AG09319 (cell line): Measurements from ENCODE around the gene ZER1.
A peak's percentile ranks its signal among the peaks of the same experiment; 100 is the strongest.

ENCODE experiments used
- DNase-seq: peaks from one replicate; pipeline ENCODE4 v3.0.0-alpha.2; 2010; ENCODE audit warnings: low read depth; ENCODE audit errors: extremely low read depth
- TF ChIP-seq, protein P1 (sequence below): IDR thresholded peaks from 2 replicates; pipeline ENCODE4 v1.5.1; 2011; ENCODE audit warnings: low read depth, mild to moderate bottlenecking, inconsistent platforms, low read length, moderate library complexity

ZER1 gene

DNA sequence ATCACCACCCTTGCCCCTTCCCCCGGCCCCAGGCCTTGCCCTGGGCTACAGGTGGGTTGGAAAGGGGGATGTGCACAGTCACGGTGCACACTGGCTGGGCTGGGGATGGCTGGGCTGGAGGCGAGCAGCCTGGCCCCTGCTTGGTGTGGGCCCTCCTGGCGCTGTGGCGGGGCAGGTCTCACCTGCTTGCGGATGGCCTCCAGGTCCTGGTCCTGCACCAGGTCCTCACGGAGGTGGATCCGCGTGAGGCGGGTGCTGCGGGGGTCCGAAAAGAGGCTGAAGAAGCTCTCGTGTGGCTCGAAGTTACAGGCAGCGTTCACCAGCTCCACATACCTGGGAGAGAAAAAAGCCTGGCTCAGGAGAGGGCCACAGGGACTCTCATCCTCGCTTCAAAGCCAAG lies 18.1 kb downstream of the ZER1 start:
- TF ChIP-seq, protein P1, sequence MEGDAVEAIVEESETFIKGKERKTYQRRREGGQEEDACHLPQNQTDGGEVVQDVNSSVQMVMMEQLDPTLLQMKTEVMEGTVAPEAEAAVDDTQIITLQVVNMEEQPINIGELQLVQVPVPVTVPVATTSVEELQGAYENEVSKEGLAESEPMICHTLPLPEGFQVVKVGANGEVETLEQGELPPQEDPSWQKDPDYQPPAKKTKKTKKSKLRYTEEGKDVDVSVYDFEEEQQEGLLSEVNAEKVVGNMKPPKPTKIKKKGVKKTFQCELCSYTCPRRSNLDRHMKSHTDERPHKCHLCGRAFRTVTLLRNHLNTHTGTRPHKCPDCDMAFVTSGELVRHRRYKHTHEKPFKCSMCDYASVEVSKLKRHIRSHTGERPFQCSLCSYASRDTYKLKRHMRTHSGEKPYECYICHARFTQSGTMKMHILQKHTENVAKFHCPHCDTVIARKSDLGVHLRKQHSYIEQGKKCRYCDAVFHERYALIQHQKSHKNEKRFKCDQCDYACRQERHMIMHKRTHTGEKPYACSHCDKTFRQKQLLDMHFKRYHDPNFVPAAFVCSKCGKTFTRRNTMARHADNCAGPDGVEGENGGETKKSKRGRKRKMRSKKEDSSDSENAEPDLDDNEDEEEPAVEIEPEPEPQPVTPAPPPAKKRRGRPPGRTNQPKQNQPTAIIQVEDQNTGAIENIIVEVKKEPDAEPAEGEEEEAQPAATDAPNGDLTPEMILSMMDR, result no peak

DNA sequence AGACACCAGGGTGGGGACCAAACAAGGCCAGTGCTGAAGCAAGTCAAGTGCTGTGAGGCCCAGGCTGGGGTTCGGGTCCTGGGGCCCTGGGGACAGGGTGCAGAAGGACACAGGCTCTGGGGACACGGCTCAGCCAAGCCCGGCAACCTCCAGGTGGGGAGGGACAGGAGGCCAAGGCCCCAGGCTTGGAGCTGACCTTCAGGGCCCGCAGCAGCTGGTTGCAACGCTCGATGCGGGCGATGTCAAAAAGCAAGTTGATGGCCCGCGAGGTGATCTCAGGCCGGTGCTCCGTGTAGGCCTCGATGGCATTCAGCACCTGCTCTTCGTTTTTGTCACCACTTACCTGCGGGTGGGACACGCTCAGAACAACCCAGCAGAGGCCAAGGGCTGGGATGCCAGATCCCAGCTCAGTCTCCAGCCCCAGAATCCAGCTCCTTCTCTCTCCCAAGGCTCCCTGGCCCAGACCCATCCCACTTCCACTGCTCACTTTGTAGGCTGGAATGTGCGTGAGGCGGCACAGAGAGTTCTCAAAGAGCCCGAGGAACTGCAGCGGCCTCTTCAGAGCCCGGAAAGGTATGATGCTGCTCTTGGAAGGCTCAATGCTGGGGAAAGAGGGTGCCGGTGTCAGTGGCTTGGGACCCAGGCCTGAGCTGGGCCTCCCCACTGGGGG lies 20.7 kb downstream of the ZER1 start:
- TF ChIP-seq, protein P1, result no peak
- DNase-seq, result no peak

More for the DNA sequence above, 18.1 kb downstream of the ZER1 start:
- no peak for DNase-seq

DNA sequence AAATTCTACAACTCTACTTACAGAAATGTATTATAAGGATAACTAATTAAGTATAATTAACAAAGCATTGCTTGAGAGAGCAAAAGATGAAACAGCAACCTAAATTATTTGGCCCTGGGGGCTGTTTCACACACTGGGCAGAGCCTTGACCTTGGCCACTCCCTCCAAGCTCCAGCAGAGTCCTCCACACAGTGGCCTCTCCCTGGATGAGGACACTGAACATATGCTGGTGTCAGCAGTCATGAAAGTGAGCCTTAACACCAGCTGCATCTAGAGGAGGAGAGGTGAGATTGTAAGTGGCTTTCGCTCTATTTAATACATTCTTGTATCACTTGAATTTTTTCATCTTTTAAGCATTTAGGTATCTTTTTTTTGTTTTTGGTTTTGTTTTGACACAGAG lies 24.5 kb downstream of the ZER1 start:
- TF ChIP-seq, protein P1, result no peak
- no peak for DNase-seq

DNA sequence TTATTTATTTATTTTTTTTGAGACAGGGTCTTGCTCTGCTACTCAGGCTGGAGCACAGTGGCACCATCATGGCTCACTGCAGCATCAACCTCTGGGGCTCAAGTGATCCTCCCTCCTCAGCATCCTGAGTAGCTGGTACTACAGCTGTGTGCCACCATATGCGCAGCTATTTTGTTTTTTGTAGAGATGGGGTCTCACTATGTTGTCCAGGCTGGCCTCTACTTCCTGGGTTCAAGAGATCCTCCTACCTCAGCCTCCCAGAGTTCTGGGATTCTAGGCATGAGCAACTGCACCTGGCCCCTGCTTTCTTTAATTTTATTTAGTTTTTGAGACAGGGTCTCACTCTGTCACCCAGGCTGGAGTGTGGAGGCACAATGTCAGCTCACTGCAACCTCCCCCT lies 28.3 kb downstream of the ZER1 start:
- TF ChIP-seq, protein P1, result no peak
- no peak for DNase-seq

DNA sequence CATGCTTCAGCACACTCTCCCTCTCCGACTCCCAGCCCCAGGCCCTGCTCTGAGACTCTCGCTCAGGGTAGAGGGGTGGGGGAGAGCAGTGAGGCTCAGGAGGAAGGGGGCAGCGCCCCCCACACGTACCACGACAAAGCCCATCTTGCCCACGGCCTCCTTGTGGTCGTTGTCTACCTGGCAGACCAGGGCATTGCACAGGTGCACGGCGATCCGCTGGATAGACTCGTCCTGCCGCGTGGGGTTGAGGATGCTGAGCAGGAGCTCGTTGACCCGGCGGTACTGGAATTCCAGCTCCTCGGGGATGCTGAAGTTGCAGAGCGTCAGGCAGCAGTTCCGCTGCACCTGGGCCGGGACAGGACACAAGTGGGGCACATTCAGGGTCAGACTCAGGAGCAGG lies 29.3 kb downstream of the ZER1 start:
- TF ChIP-seq, protein P1, result no peak
- no peak for DNase-seq

DNA sequence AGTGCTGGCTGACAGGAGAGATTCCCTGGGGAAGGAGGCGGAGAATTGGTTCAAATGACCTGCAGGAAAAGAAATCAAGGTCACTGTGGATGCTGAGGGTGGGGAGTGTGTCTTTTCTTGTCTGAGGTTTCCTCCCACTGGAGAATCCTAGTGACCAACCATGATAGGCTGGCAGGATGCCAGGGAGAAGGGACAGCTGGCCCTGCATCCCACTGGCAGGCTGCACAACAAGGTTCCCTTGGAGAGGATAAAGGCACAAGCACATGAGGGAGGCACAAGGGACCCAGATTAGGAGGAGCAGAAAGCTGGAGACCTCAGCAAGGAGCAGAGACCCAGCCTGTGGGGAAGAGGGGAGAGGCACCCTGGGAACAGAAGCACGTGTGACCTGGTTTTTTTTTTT lies 36.4 kb downstream of the ZER1 start:
- TF ChIP-seq, protein P1, result no peak
- no peak for DNase-seq

DNA sequence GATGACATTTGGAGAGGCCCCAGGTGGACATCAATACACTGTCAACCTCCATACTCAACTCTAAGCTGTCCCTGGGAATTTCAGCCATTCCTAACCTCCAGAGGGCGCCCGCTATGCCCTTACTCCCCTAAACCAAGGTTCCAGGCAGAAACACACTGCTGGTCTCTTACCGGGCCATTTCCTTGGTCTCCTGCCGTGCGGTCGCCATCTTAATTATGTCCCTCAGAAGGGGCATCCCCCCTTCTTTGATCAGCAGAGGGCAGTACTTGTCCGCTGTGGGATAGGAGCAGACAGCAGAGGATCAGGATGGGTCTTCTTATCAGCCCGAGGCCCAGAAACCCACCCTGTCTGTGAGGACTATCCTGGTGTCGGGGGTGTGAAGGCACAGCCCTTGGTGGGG lies 38.5 kb downstream of the ZER1 start:
- TF ChIP-seq, protein P1, result peak; percentile 79
- DNase-seq, result peak; percentile 32
